HEK293 (cell line): Measurements from ENCODE around the gene ZFP92.

Experiments used
- CTCF ChIA-PET: fragments of 350-600 bp; formaldehyde crosslinking; extraction: SDS; loops from one replicate; lab custom pipeline; 2021; ENCODE audit warnings: antibody characterized with exemption; lab: Yijun Ruan, JAX
- POLR2A ChIA-PET: fragments of 300-600 bp; formaldehyde crosslinking; extraction: SDS; loops from one replicate; lab custom pipeline; 2020; ENCODE audit warnings: antibody characterized with exemption, inconsistent platforms; lab: Yijun Ruan, JAX
- H3K27ac ChIP-seq: fragments of 200-500 bp; sonication (Bioruptor generic); 2 replicates; pipeline ENCODE4 v1.5.1; 2014; ENCODE audit warnings: low read depth, low read length, control low read depth, inconsistent platforms; ENCODE audit errors: extremely low read depth
- H3K36me3 ChIP-seq, 2 experiments: fragments of 200-500 bp in 1 of 2; sonication (Bioruptor generic) in 1 of 2; 1 replicate in 1 of 2; 2 replicates in 1 of 2; pipeline ENCODE4 v1.5.1; 2014 to 2017; ENCODE audit warnings: inconsistent platforms in 2 of 2, low read length in 2 of 2; ENCODE audit not compliant: control insufficient read depth in 2 of 2, insufficient read depth in 1 of 2
- H3K4me1 ChIP-seq: fragments of 200-500 bp; sonication (Bioruptor generic); 2 replicates; pipeline ENCODE4 v1.5.1; 2014; ENCODE audit warnings: mild to moderate bottlenecking, low read length, inconsistent platforms; ENCODE audit not compliant: control insufficient read depth, insufficient read depth
- H3K4me3 ChIP-seq: 2 replicates; pipeline ENCODE4 v1.5.1; 2011; ENCODE audit warnings: low read depth, mild to moderate bottlenecking, control low read depth, low read length, moderate library complexity
- H3K9me3 ChIP-seq: fragments of 200-500 bp; sonication (Bioruptor generic); 2 replicates; pipeline ENCODE4 v1.5.1; 2014; ENCODE audit warnings: low read depth, low read length, inconsistent platforms; ENCODE audit not compliant: control insufficient read depth, insufficient read depth
- BCL11A ChIP-seq: fragments of 450-650 bp; formaldehyde crosslinking; IDR thresholded peaks from 2 replicates; pipeline ENCODE4 v1.5.1; 2016; ENCODE audit warnings: low read depth, missing biosample characterization, missing genetic modification characterization
- IKZF3 ChIP-seq: fragments of 450-650 bp; IDR thresholded peaks from 2 replicates; pipeline ENCODE4 v1.5.0; 2018; ENCODE audit warnings: missing biosample characterization, mild to moderate bottlenecking, missing genetic modification characterization, moderate library complexity
- KLF1 ChIP-seq: fragments of 450-650 bp; formaldehyde crosslinking; IDR thresholded peaks from 2 replicates; pipeline ENCODE4 v1.5.1; 2016; ENCODE audit warnings: missing biosample characterization, missing genetic modification characterization
- MEIS1 ChIP-seq: sonication (generic); formaldehyde crosslinking; IDR thresholded peaks from 2 replicates; pipeline ENCODE4 v1.8.1; 2022; ENCODE audit warnings: missing genetic modification reagents, mild to moderate bottlenecking, borderline replicate concordance
- SETDB1 ChIP-seq: IDR thresholded peaks from one replicate; pipeline ENCODE4 v1.6.1; 2017; ENCODE audit warnings: mild to moderate bottlenecking, low read length, moderate library complexity, mixed read lengths; ENCODE audit not compliant: insufficient read length
- SP3 ChIP-seq: fragments of 450-650 bp; formaldehyde crosslinking; IDR thresholded peaks from 2 replicates; pipeline ENCODE4 v1.5.1; 2016; ENCODE audit warnings: missing biosample characterization, missing genetic modification characterization
- WT1 ChIP-seq: fragments of 450-650 bp; formaldehyde crosslinking; IDR thresholded peaks from 2 replicates; pipeline ENCODE4 v1.5.1; 2016; ENCODE audit warnings: missing biosample characterization, missing genetic modification characterization
- ZBTB1 ChIP-seq: fragments of 450-650 bp; formaldehyde crosslinking; IDR thresholded peaks from 2 replicates; pipeline ENCODE4 v1.5.1; 2016; ENCODE audit warnings: missing biosample characterization, missing genetic modification characterization
- ZNF112 ChIP-seq: fragments of 450-650 bp; formaldehyde crosslinking; IDR thresholded peaks from 2 replicates; pipeline ENCODE4 v1.5.0; 2017; ENCODE audit warnings: missing biosample characterization, missing genetic modification characterization
- ZNF175 ChIP-seq: fragments of 450-650 bp; formaldehyde crosslinking; IDR thresholded peaks from 2 replicates; pipeline ENCODE4 v1.5.1; 2016; ENCODE audit warnings: missing biosample characterization, missing genetic modification characterization
- ZNF19 ChIP-seq: fragments of 450-650 bp; formaldehyde crosslinking; IDR thresholded peaks from 2 replicates; pipeline ENCODE4; 2016; ENCODE audit warnings: missing biosample characterization, missing genetic modification characterization, low read depth
- ZNF211 ChIP-seq: fragments of 450-650 bp; formaldehyde crosslinking; IDR thresholded peaks from 2 replicates; pipeline ENCODE4 v1.5.1; 2016; ENCODE audit warnings: low read depth, missing biosample characterization, missing genetic modification characterization
- ZNF214 ChIP-seq: fragments of 450-650 bp; formaldehyde crosslinking; IDR thresholded peaks from 2 replicates; pipeline ENCODE4 v1.5.1; 2017; ENCODE audit warnings: missing biosample characterization, mild to moderate bottlenecking, missing genetic modification characterization, borderline replicate concordance
- ZNF223 ChIP-seq: fragments of 450-650 bp; formaldehyde crosslinking; IDR thresholded peaks from 2 replicates; pipeline ENCODE4 v1.5.1; 2016; ENCODE audit warnings: missing biosample characterization, missing genetic modification characterization
- ZNF324 ChIP-seq: fragments of 450-650 bp; formaldehyde crosslinking; IDR thresholded peaks from 2 replicates; pipeline ENCODE4 v1.5.1; 2016; ENCODE audit warnings: missing biosample characterization, missing genetic modification characterization
- ZNF335 ChIP-seq: fragments of 450-650 bp; formaldehyde crosslinking; conservative IDR thresholded peaks from 2 replicates; pipeline ENCODE4 v1.5.1; 2016; ENCODE audit warnings: missing biosample characterization, missing genetic modification characterization
- ZNF350 ChIP-seq: fragments of 450-650 bp; formaldehyde crosslinking; IDR thresholded peaks from 2 replicates; pipeline ENCODE4 v1.5.0; 2017; ENCODE audit warnings: missing biosample characterization, mild to moderate bottlenecking, missing genetic modification characterization
- ZNF416 ChIP-seq: fragments of 450-650 bp; formaldehyde crosslinking; IDR thresholded peaks from 2 replicates; pipeline ENCODE4 v1.5.1; 2016; ENCODE audit warnings: missing biosample characterization, missing genetic modification characterization
- ZNF501 ChIP-seq: fragments of 450-650 bp; formaldehyde crosslinking; IDR thresholded peaks from 2 replicates; pipeline ENCODE4 v1.5.1; 2016; ENCODE audit warnings: missing biosample characterization, missing genetic modification characterization
- ZNF544 ChIP-seq: fragments of 450-650 bp; formaldehyde crosslinking; IDR thresholded peaks from 2 replicates; pipeline ENCODE4 v1.5.0; 2017; ENCODE audit warnings: missing biosample characterization, missing genetic modification characterization
- ZNF558 ChIP-seq: fragments of 450-650 bp; formaldehyde crosslinking; IDR thresholded peaks from 2 replicates; pipeline ENCODE4 v1.5.1; 2016; ENCODE audit warnings: missing biosample characterization, missing genetic modification characterization
- ZNF610 ChIP-seq: fragments of 450-650 bp; formaldehyde crosslinking; IDR thresholded peaks from 2 replicates; pipeline ENCODE4 v1.5.1; 2016; ENCODE audit warnings: missing biosample characterization, missing genetic modification characterization, borderline replicate concordance
- ZNF664 ChIP-seq: fragments of 450-650 bp; formaldehyde crosslinking; IDR thresholded peaks from 2 replicates; pipeline ENCODE4 v1.5.1; 2016; ENCODE audit warnings: missing biosample characterization, missing genetic modification characterization
- ZNF701 ChIP-seq: fragments of 450-650 bp; formaldehyde crosslinking; IDR thresholded peaks from 2 replicates; pipeline ENCODE4 v1.5.1; 2016; ENCODE audit warnings: missing biosample characterization, missing genetic modification characterization
- ZNF768 ChIP-seq: fragments of 450-650 bp; formaldehyde crosslinking; IDR thresholded peaks from 2 replicates; pipeline ENCODE4 v1.5.1; 2018; ENCODE audit warnings: missing biosample characterization, mild to moderate bottlenecking, missing genetic modification characterization
- ZNF785 ChIP-seq: fragments of 450-650 bp; formaldehyde crosslinking; IDR thresholded peaks from 2 replicates; pipeline ENCODE4 v1.5.1; 2016; ENCODE audit warnings: missing biosample characterization, missing genetic modification characterization
- ZNF792 ChIP-seq: fragments of 450-650 bp; formaldehyde crosslinking; IDR thresholded peaks from 2 replicates; pipeline ENCODE4 v1.5.1; 2016; ENCODE audit warnings: missing biosample characterization, missing genetic modification characterization
- ZSCAN16 ChIP-seq: fragments of 450-650 bp; formaldehyde crosslinking; IDR thresholded peaks from 2 replicates; pipeline ENCODE4 v1.5.1; 2016; ENCODE audit warnings: missing biosample characterization, missing genetic modification characterization
- TF ChIP-seq, protein P1 (sequence below): fragments of 450-650 bp; formaldehyde crosslinking; IDR thresholded peaks from 2 replicates; pipeline ENCODE4 v1.5.1; 2016; ENCODE audit warnings: missing biosample characterization, missing genetic modification characterization
- TF ChIP-seq, protein P2 (sequence below): fragments of 450-650 bp; formaldehyde crosslinking; IDR thresholded peaks from 2 replicates; pipeline ENCODE4 v1.5.1; 2016; ENCODE audit warnings: missing biosample characterization, missing genetic modification characterization
- TF ChIP-seq, protein P3 (sequence below): fragments of 450-650 bp; formaldehyde crosslinking; IDR thresholded peaks from 2 replicates; pipeline ENCODE4 v1.5.1; 2016; ENCODE audit warnings: missing biosample characterization, missing genetic modification characterization
- TF ChIP-seq, protein P4 (sequence below): fragments of 450-650 bp; formaldehyde crosslinking; IDR thresholded peaks from 2 replicates; pipeline ENCODE4 v1.5.1; 2016; ENCODE audit warnings: missing biosample characterization, missing genetic modification characterization
- TF ChIP-seq, protein P5 (sequence below): fragments of 450-650 bp; formaldehyde crosslinking; IDR thresholded peaks from 2 replicates; pipeline ENCODE4 v1.5.1; 2016; ENCODE audit warnings: missing biosample characterization, missing genetic modification characterization
- TF ChIP-seq, protein P6 (sequence below): fragments of 450-650 bp; formaldehyde crosslinking; IDR thresholded peaks from 2 replicates; pipeline ENCODE4 v1.5.1; 2016; ENCODE audit warnings: missing biosample characterization, missing genetic modification characterization

The ZFP92 gene

DNA sequence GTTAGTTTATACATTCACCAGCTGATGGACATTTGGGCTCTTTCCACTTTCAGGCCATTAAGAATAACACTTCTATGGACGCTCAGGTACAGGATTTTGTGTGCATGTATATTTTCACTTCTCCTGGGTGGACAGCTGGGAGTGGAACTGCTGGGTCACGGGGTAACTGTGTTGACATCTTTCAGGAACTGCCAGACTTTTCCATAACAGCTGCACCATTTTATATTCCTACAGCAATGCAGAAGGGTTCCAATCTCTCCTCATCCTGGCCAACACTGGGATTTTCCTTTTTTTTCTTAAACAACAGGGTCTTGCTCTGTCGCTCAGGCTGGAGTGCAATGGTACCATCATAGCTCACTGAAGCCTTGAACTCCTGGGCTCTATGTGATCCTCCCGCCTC is 47.2 kb downstream of the ZFP92 start:
- H3K36me3 ChIP-seq = peaks cover 5 to 60% of the 10 kb centered on the region in 2 experiments; a peak in 2 of 3 replicates

DNA sequence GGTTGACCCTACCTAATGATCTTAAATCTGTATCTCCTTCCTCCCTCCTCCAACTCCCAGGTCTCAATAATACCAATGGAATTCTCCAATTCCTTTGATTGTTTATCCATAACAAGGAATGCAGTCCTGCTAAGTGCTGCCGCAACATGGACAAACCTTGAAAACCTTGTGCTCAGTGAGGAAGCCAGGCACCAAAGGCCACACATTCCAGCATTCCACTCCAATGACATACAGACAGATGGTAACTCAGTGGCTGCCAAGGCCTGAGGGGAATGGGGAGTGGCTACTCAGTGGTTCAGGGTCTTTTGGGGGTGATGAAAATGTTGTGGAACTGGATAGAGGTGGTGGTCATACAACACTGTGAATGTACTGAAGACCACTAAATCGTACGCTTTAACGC is 48.7 kb downstream of the ZFP92 start:
- CTCF ChIA-PET = interaction anchor here (0.6 to 5.0 kb wide), 13 partner anchors 12 to 518 kb away, joined by 3 to 81 read pairs (median 4); partner anchors contain the start of gene HAUS7
- no peaks in the 10 kb centered on the region for H3K9me3 ChIP-seq

More for the DNA sequence above, 47.2 kb downstream of the ZFP92 start:
- no peak overlapping the region for H3K27ac ChIP-seq
- no peaks in the 10 kb centered on the region for H3K4me1 ChIP-seq
- no peak overlapping the region for H3K4me3 ChIP-seq
- ChIA-PET CTCF (interaction anchor here (0.6 to 5.0 kb wide), 3 partner anchors 15 to 511 kb away, joined by 3 to 81 read pairs (median 3); no protein-coding TSS in a partner anchor), POLR2A (no interaction called here)
- no peaks in the 10 kb centered on the region for H3K9me3 ChIP-seq
- TF ChIP-seq, protein P1, sequence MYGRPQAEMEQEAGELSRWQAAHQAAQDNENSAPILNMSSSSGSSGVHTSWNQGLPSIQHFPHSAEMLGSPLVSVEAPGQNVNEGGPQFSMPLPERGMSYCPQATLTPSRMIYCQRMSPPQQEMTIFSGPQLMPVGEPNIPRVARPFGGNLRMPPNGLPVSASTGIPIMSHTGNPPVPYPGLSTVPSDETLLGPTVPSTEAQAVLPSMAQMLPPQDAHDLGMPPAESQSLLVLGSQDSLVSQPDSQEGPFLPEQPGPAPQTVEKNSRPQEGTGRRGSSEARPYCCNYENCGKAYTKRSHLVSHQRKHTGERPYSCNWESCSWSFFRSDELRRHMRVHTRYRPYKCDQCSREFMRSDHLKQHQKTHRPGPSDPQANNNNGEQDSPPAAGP (tag by site-specific recombination) = no peak
- TF ChIP-seq ZNF350 (tag by site-specific recombination) (no peak), ZNF214 (tag by site-specific recombination) (no peak), ZNF223 (tag by site-specific recombination) (no peak), ZNF211 (no peak), ZNF501 (tag by site-specific recombination) (no peak), ZNF785 (tag by site-specific recombination) (no peak), ZNF175 (no peak), ZSCAN16 (tag by site-specific recombination) (no peak), ZNF701 (tag by site-specific recombination) (no peak), ZNF324 (tag by site-specific recombination) (no peak), ZNF19 (tag by site-specific recombination) (no peak), ZNF335 (tag by site-specific recombination) (no peak), ZNF610 (no peak)
- TF ChIP-seq, protein P2, sequence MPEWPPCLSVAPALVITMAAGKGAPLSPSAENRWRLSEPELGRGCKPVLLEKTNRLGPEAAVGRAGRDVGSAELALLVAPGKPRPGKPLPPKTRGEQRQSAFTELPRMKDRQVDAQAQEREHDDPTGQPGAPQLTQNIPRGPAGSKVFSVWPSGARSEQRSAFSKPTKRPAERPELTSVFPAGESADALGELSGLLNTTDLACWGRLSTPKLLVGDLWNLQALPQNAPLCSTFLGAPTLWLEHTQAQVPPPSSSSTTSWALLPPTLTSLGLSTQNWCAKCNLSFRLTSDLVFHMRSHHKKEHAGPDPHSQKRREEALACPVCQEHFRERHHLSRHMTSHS = no peak
- TF ChIP-seq, protein P3, sequence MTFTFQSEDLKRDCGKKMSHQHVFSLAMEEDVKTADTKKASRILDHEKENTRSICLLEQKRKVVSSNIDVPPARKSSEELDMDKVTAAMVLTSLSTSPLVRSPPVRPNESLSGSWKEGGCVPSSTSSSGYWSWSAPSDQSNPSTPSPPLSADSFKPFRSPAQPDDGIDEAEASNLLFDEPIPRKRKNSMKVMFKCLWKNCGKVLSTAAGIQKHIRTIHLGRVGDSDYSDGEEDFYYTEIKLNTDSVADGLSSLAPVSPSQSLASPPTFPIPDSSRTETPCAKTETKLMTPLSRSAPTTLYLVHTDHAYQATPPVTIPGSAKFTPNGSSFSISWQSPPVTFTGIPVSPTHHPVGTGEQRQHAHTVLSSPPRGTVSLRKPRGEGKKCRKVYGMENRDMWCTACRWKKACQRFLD (tag by site-specific recombination) = no peak

More for the DNA sequence above, 48.7 kb downstream of the ZFP92 start:
- no peak overlapping the region for H3K27ac ChIP-seq
- H3K4me1 ChIP-seq = no peaks in the 10 kb centered on the region
- H3K4me3 ChIP-seq = no peak overlapping the region
- POLR2A ChIA-PET = no interaction called here
- TF ChIP-seq ZNF792 (tag by site-specific recombination) = no peak
- no peak for TF ChIP-seq ZNF112 (tag by site-specific recombination)
- TF ChIP-seq, protein P4, sequence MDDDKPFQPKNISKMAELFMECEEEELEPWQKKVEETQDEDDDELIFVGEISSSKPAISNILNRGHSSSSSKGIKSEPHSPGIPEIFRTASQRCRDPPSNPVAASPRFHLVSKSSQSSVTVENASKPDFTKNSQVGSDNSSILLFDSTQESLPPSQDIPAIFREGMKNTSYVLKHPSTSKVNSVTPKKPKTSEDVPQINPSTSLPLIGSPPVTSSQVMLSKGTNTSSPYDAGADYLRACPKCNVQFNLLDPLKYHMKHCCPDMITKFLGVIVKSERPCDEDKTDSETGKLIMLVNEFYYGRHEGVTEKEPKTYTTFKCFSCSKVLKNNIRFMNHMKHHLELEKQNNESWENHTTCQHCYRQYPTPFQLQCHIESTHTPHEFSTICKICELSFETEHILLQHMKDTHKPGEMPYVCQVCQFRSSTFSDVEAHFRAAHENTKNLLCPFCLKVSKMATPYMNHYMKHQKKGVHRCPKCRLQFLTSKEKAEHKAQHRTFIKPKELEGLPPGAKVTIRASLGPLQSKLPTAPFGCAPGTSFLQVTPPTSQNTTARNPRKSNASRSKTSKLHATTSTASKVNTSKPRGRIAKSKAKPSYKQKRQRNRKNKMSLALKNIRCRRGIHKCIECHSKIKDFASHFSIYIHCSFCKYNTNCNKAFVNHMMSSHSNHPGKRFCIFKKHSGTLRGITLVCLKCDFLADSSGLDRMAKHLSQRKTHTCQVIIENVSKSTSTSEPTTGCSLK (tag by site-specific recombination) = no peak
- TF ChIP-seq ZNF324 (tag by site-specific recombination) = no peak
- no peak for TF ChIP-seq ZNF416 (tag by site-specific recombination)
- TF ChIP-seq IKZF3 (tag by site-specific recombination) = no peak
- TF ChIP-seq ZNF768 (tag by site-specific recombination) = no peak
- TF ChIP-seq, protein P5, sequence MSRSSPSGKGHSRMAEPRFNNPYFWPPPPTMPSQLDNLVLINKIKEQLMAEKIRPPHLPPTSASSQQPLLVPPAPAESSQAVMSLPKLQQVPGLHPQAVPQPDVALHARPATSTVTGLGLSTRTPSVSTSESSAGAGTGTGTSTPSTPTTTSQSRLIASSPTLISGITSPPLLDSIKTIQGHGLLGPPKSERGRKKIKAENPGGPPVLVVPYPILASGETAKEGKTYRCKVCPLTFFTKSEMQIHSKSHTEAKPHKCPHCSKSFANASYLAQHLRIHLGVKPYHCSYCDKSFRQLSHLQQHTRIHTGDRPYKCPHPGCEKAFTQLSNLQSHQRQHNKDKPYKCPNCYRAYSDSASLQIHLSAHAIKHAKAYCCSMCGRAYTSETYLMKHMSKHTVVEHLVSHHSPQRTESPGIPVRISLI (tag by site-specific recombination) = no peak
- TF ChIP-seq ZNF558 (tag by site-specific recombination) = no peak
- TF ChIP-seq SETDB1 = no peak
- TF ChIP-seq ZNF544 = no peak
- no peak for TF ChIP-seq BCL11A (tag by site-specific recombination)
- no peak for TF ChIP-seq WT1
- no peak for TF ChIP-seq MEIS1 (CRISPR knock-in tag)
- no peak for TF ChIP-seq ZNF664
- TF ChIP-seq, protein P6, sequence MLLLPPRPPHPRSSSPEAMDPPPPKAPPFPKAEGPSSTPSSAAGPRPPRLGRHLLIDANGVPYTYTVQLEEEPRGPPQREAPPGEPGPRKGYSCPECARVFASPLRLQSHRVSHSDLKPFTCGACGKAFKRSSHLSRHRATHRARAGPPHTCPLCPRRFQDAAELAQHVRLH = no peak
- no peak for TF ChIP-seq KLF1 (tag by site-specific recombination)
- no peak for TF ChIP-seq SP3 (tag by site-specific recombination)
- no peak for TF ChIP-seq ZBTB1 (tag by site-specific recombination)
- H3K36me3 ChIP-seq = peaks cover 5 to 66% of the 10 kb centered on the region in 2 experiments; a peak in 2 of 3 replicates
